Neural cell (in vitro differentiated cells): ENCODE measurements around the gene HAO2. TPM values are rescaled to one million over a fixed set of nuclear protein-coding genes. Genes with fewer than 3 reads are reported as not detected.

Source experiments
- H2AFZ ChIP-seq: fragments of 200-600, 300-800 bp; sonication (generic), shearing (Covaris generic); 2 replicates; pipeline ENCODE4 v1.6.0; 2014; ENCODE audit warnings: low read depth, mild to moderate bottlenecking, antibody characterized with exemption, low read length, moderate library complexity
- H3F3A ChIP-seq: fragments of 200-600 bp; shearing (Covaris generic); 2 replicates; pipeline ENCODE4 v1.6.1; 2016; ENCODE audit warnings: mild to moderate bottlenecking, moderate library complexity, mixed read lengths, antibody characterized with exemption, low read length; ENCODE audit not compliant: insufficient read depth, poor library complexity, severe bottlenecking
- H3K27ac ChIP-seq: fragments of 200-600, 300-800 bp; sonication (generic), shearing (Covaris generic); 2 replicates; pipeline ENCODE4 v1.5.1; 2014; ENCODE audit warnings: mild to moderate bottlenecking, low read length, moderate library complexity
- H3K27me3 ChIP-seq: fragments of 300-800, 200-600 bp; sonication (generic), shearing (Covaris generic); 2 replicates; pipeline ENCODE4 v1.6.0; 2014; ENCODE audit warnings: mild to moderate bottlenecking, low read depth, low read length, moderate library complexity; ENCODE audit not compliant: insufficient read depth
- H3K36me3 ChIP-seq: fragments of 300-800, 200-600 bp; sonication (generic), shearing (Covaris generic); 2 replicates; pipeline ENCODE4 v1.5.1; 2014; ENCODE audit warnings: mild to moderate bottlenecking, antibody characterized with exemption, low read length, moderate library complexity; ENCODE audit not compliant: insufficient read depth
- H3K4me2 ChIP-seq: fragments of 300-800, 200-600 bp; sonication (generic), shearing (Covaris generic); 2 replicates; pipeline ENCODE4 v1.6.0; 2014; ENCODE audit warnings: mild to moderate bottlenecking, low read length
- H3K4me3 ChIP-seq: fragments of 300-800, 200-600 bp; sonication (generic), shearing (Covaris generic); 2 replicates; pipeline ENCODE4 v1.5.1; 2014; ENCODE audit warnings: mild to moderate bottlenecking, low read length, moderate library complexity
- H3K79me2 ChIP-seq: fragments of 200-600 bp; shearing (Covaris generic); replicated peaks from 2 replicates; pipeline ENCODE4 v1.6.0; 2014; ENCODE audit warnings: mild to moderate bottlenecking, low read length, moderate library complexity; ENCODE audit not compliant: insufficient read depth
- H3K9ac ChIP-seq: fragments of 300-800, 200-600 bp; sonication (generic), shearing (Covaris generic); 2 replicates; pipeline ENCODE4 v1.6.1; 2016; ENCODE audit warnings: mild to moderate bottlenecking, low read length, mixed read lengths
- H3K9me2 ChIP-seq: fragments of 200-600 bp; shearing (Covaris generic); 2 replicates; pipeline ENCODE4 v1.6.1; 2016; ENCODE audit warnings: mild to moderate bottlenecking, low read length, mixed read lengths; ENCODE audit not compliant: insufficient read depth
- H3K9me3 ChIP-seq: fragments of 200-600, 300-800 bp; sonication (generic), shearing (Covaris generic); 2 replicates; pipeline ENCODE4 v1.6.1; 2016; ENCODE audit warnings: mild to moderate bottlenecking, mixed run types, low read length, moderate library complexity, mixed read lengths
- H4K20me1 ChIP-seq: fragments of 200-600 bp; shearing (Covaris generic); 2 replicates; pipeline ENCODE4 v1.6.1; 2016; ENCODE audit warnings: mild to moderate bottlenecking, mixed run types; ENCODE audit not compliant: insufficient read depth
- EP300 ChIP-seq: fragments of 450-650 bp; conservative IDR thresholded peaks from 2 replicates; pipeline ENCODE4 v1.6.1; 2014; ENCODE audit warnings: antibody characterized with exemption, mild to moderate bottlenecking, moderate library complexity; ENCODE audit not compliant: poor library complexity, severe bottlenecking
- EZH2 ChIP-seq: fragments of 200-600, 300-800 bp; shearing (Covaris generic), sonication (generic); IDR thresholded peaks from 2 replicates; pipeline ENCODE4 v1.6.1; 2014; ENCODE audit warnings: antibody characterized with exemption, low read length, borderline replicate concordance, mild to moderate bottlenecking; ENCODE audit not compliant: insufficient read depth, poor library complexity, severe bottlenecking
- MXI1 ChIP-seq: fragments of 450-650 bp; conservative IDR thresholded peaks from 2 replicates; pipeline ENCODE4 v1.6.1; 2014; ENCODE audit warnings: antibody characterized with exemption, mild to moderate bottlenecking; ENCODE audit not compliant: poor library complexity, severe bottlenecking
- POLR2AphosphoS5 ChIP-seq: IDR thresholded peaks from 2 replicates; pipeline ENCODE4 v1.6.1; 2012
- RAD21 ChIP-seq: fragments of 450-650 bp; conservative IDR thresholded peaks from 2 replicates; pipeline ENCODE4 v1.6.1; 2014; ENCODE audit warnings: antibody characterized with exemption, mild to moderate bottlenecking, moderate library complexity
- SMC3 ChIP-seq: fragments of 450-650 bp; conservative IDR thresholded peaks from 2 replicates; pipeline ENCODE4 v1.6.1; 2014; ENCODE audit warnings: antibody characterized with exemption, mild to moderate bottlenecking, moderate library complexity; ENCODE audit not compliant: poor library complexity
- TAF1 ChIP-seq: IDR thresholded peaks from 2 replicates; pipeline ENCODE4 v1.6.1; 2012; ENCODE audit warnings: low read depth
- polyA plus RNA-seq: library from polyadenylated mRNA; depleted of rRNA; stranded (reverse); fragments of >200 nt; gene quantifications from 2 replicates; pipeline ENCODE4 v1.2.3, GENCODE V29; 2014
- TF ChIP-seq, protein P1 (sequence below): fragments of 450-650 bp; IDR thresholded peaks from 2 replicates; pipeline ENCODE4 v1.5.1; 2014; ENCODE audit warnings: antibody characterized with exemption, mild to moderate bottlenecking, moderate library complexity; ENCODE audit not compliant: poor library complexity, severe bottlenecking
- TF ChIP-seq, protein P2 (sequence below): IDR thresholded peaks from 2 replicates; pipeline ENCODE4 v1.6.1; 2012; ENCODE audit warnings: borderline replicate concordance

The HAO2 gene
- polyA plus RNA-seq, 1 donor from 2014 or later = not detected

DNA sequence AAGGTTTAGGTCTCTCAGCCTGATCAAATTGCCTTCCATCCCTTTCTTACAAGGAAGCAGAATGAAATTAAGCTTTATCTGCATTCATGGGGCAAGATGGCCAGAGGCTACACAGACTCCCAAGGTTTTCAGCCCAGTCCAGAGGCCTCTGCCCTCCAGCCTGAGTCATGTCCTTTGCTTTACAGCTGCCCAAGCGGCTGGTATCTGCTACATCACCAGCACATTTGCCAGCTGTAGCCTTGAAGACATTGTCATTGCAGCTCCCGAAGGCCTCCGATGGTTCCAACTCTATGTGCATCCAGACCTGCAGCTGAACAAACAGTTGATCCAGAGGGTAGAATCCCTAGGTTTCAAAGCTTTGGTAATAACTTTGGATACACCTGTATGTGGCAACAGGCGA is 16.0 kb downstream of the HAO2 start:
- Histone ChIP-seq H3K9ac (no peak overlapping the region), H3K79me2 (no peaks in the 10 kb centered on the region), H3K27ac (no peak overlapping the region), H3K27me3 (no peaks in the 10 kb centered on the region), H4K20me1 (no peaks in the 10 kb centered on the region), H3F3A (no peaks in the 10 kb centered on the region), H3K36me3 (no peaks in the 10 kb centered on the region), H2AFZ (no peak overlapping the region), H3K9me3 (no peaks in the 10 kb centered on the region), H3K4me3 (no peak overlapping the region), H3K4me2 (no peak overlapping the region), H3K9me2 (no peaks in the 10 kb centered on the region)
- TF ChIP-seq TAF1 (no peak), EP300 (no peak), SMC3 (no peak), RAD21 (no peak), EZH2 (no peak), POLR2AphosphoS5 (no peak), MXI1 (no peak)
- TF ChIP-seq, protein P1, sequence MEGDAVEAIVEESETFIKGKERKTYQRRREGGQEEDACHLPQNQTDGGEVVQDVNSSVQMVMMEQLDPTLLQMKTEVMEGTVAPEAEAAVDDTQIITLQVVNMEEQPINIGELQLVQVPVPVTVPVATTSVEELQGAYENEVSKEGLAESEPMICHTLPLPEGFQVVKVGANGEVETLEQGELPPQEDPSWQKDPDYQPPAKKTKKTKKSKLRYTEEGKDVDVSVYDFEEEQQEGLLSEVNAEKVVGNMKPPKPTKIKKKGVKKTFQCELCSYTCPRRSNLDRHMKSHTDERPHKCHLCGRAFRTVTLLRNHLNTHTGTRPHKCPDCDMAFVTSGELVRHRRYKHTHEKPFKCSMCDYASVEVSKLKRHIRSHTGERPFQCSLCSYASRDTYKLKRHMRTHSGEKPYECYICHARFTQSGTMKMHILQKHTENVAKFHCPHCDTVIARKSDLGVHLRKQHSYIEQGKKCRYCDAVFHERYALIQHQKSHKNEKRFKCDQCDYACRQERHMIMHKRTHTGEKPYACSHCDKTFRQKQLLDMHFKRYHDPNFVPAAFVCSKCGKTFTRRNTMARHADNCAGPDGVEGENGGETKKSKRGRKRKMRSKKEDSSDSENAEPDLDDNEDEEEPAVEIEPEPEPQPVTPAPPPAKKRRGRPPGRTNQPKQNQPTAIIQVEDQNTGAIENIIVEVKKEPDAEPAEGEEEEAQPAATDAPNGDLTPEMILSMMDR = no peak
- TF ChIP-seq, protein P2, sequence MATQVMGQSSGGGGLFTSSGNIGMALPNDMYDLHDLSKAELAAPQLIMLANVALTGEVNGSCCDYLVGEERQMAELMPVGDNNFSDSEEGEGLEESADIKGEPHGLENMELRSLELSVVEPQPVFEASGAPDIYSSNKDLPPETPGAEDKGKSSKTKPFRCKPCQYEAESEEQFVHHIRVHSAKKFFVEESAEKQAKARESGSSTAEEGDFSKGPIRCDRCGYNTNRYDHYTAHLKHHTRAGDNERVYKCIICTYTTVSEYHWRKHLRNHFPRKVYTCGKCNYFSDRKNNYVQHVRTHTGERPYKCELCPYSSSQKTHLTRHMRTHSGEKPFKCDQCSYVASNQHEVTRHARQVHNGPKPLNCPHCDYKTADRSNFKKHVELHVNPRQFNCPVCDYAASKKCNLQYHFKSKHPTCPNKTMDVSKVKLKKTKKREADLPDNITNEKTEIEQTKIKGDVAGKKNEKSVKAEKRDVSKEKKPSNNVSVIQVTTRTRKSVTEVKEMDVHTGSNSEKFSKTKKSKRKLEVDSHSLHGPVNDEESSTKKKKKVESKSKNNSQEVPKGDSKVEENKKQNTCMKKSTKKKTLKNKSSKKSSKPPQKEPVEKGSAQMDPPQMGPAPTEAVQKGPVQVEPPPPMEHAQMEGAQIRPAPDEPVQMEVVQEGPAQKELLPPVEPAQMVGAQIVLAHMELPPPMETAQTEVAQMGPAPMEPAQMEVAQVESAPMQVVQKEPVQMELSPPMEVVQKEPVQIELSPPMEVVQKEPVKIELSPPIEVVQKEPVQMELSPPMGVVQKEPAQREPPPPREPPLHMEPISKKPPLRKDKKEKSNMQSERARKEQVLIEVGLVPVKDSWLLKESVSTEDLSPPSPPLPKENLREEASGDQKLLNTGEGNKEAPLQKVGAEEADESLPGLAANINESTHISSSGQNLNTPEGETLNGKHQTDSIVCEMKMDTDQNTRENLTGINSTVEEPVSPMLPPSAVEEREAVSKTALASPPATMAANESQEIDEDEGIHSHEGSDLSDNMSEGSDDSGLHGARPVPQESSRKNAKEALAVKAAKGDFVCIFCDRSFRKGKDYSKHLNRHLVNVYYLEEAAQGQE = no peak

DNA sequence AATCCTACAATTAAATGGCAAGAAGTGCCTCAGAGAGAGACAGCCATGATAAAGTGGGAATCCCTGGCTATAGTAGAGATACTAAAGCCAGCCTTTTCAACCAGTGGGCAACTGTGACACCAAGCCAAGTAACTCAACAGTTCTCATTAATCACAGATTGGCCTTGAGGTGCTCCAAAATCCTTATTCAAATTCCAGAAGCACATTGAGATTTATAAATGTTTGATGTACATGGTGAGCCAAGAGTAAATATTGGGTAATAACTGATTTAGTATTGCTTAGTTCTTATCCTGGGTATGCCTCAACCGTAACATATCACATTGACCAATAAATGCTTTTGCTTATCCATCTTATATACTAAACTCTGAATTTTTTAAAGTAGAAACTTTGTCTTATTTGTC is 17.1 kb downstream of the HAO2 start:
- no peaks in the 10 kb centered on the region for H4K20me1 ChIP-seq
- H3F3A ChIP-seq = no peaks in the 10 kb centered on the region
- no peak overlapping the region for H3K9ac ChIP-seq

More for the DNA sequence above, 17.1 kb downstream of the HAO2 start:
- no peak overlapping the region for H3K4me3 ChIP-seq
- H3K9me2 ChIP-seq = no peaks in the 10 kb centered on the region
- H3K4me2 ChIP-seq = no peak overlapping the region
- no peak overlapping the region for H2AFZ ChIP-seq
- no peaks in the 10 kb centered on the region for H3K9me3 ChIP-seq
- TF ChIP-seq MXI1 (no peak), SMC3 (no peak), EP300 (no peak), TAF1 (no peak), RAD21 (no peak), POLR2AphosphoS5 (no peak)
- TF ChIP-seq, protein P2 = no peak
- TF ChIP-seq, protein P1 = no peak
- H3K27me3 ChIP-seq = no peaks in the 10 kb centered on the region
- H3K36me3 ChIP-seq = no peaks in the 10 kb centered on the region
- no peak overlapping the region for H3K27ac ChIP-seq
- H3K79me2 ChIP-seq = no peaks in the 10 kb centered on the region
